HG03565 (cell line): ENCODE measurements around the gene LGALS1.
"Not testable (repeated sequence)": the region's sequence is repeated elsewhere in the genome, so short reads cannot be mapped to it uniquely, and the experiment has no call there.

Experiments
- ATAC-seq: cut with Tn5 transposase; IDR thresholded peaks from one replicate; pipeline ENCODE4 v1.9.1; 2021; ENCODE audit warnings: mild to moderate bottlenecking, moderate library complexity; ENCODE audit not compliant: unreplicated experiment

The LGALS1 gene

DNA sequence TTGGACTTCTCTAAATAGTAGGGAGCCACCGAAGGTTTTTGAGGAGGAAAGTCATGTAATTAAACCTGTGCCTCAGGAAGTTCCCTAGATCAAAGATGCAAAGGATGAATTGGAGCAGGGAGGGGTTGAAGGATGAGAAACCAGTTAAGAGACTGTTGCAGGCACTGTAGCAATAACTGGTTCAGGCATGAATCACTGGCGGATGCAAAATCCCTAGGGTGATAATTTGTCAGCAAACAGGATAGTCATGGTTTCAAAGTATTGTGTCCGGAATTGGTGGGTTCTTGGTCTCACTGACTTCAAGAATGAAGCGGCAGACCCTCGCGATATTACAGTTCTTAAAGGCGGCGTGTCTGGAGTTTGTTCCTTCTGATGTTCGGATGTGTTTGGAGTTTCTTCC is 41.3 kb downstream of the LGALS1 start:
- ATAC-seq: no peak

DNA sequence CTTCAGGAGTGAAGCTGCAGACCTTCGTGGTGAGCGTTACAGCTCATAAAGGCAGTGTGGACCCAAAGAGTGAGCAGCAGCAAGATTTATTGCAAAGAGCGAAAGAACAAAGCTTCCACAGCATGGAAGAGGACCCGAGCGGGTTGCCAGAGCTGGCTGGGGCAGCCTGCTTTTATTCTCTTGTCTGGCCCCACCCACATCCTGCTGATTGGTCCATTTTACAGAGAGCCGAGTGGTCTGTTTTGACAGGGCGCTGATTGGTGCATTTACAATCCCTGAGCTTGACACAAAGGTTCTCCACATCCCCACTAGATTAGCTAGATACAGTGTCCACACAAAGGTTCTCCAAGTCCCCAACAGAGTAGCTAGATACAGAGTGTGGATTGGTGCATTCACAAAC is 41.8 kb downstream of the LGALS1 start:
- ATAC-seq: not testable (repeated sequence)

DNA sequence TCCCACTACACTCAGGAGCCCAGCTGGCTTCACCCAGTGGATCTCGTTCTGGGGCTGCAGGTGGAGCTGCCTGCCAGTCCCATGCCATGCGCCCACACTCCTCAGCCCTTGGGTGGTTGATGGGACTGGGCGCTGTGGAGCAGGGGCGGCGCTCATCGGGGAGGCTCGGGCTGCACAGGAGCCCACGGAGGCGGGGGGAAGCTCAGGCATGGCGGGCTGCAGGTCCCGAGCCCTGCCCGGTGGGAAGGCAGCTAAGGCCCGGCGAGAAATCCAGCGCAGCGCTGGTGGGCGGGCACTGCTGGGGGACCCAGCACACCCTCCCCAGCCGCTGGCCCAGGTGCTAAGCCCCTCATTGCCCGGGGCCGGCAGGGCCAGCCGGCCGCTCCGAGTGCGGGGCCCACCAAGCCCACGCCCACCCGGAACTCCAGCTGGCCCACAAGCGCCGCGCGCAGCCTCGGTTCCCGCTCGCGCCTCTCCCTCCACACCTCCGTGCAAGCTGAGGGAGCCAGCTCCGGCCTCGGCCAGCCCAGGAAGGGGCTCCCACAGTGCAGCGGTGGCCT is 42.4 kb downstream of the LGALS1 start:
- not testable (repeated sequence) for ATAC-seq

DNA sequence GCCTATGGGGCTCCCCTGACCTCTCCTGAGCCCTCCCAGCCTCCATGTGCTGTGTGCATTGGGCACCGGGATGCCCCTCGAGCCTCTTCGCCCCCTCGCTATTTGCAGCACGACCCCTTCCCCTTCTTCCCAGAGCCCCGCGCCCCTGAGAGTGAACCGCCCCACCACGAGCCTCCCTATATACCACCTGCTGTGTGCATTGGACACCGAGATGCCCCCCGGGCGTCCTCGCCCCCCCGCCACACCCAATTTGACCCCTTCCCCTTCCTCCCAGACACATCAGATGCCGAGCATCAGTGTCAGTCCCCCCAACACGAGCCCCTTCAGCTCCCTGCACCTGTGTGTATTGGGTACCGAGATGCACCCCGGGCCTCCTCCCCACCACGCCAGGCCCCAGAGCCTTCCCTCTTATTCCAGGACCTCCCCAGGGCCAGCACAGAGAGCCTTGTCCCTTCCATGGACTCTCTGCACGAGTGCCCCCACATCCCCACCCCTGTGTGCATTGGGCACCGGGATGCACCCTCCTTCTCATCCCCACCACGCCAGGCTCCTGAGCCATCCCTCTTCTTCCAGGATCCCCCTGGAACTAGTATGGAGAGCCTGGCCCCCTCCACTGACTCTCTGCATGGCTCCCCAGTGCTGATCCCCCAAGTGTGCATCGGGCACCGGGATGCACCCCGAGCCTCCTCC is 50.3 kb downstream of the LGALS1 start:
- ATAC-seq: no peak

DNA sequence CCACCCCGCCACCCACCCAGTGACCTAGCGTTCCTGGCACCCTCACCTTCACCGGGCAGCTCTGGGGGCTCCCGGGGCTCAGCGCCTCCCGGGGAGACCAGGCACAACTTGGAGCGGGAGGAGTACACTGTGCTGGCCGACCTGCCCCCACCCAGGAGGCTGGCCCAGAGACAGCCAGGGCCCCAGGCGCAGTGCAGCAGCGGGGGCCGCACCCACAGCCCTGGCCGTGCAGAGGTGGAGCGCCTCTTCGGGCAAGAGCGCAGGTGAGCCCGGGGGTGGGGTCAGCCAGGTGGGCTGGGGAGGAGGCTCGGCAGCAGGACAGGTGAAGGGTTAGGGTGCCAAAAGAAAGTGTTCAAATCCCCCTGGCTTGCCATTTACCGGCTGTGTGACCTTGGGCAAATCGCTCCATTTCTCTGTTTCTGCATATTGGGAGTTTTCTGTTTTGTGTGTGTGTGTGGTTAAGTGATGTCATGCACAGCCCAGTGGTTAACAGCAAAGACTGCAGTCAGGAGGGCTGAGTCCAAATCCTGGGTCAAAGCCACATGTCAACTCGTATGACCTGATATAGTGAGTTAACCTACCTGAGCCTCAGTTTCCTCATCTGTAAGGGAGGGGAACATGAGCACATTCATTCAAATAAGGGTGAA is 50.9 kb downstream of the LGALS1 start:
- no peak for ATAC-seq

DNA sequence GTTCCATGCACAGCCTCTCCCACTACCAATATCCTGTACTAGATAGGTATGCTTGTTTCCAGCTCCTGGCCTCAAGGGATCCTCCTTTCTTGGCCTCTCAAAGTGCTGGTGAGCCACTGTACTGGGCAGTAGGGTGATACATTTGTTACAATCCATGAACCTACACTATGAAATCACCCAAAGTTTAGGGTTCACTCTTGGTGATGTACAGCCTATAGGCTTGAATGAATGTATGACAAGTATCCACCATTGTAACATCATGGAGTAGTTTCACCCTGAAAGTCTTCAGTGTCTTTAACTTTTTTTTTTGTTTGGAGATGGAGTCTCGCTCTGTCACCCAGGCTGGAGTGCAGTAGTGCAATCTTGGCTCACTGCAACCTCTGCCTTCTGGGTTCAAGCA is 53.2 kb downstream of the LGALS1 start:
- ATAC-seq: no peak
